ENCODE data around the gene CABYR.

DNA sequence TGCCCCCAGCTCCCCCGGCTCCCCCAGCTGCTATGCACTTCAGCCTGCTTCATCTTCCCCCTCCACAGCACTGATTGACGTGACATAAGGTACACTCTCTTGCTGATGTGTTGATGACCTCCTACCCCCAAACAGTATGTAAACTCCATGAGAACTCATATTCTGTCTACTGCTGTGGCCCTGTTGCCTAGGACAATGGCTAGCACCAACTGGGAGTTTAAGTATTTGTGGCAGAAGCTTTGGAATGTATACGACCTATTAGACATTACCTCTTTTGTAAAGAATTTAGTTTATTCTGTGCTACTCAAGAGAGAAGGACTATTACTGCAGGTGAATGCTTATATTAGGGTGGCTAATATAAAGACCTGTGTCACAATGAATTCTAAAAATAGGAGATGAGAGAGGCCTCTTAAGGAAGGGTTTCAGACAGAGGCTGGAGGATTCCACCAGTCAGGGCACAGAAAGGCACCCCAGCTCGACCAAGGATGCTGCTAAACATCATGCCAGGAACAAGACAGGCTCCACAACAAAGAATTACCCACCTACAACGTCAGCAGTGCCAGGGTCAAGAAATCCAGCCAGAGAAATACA lies 60.6 kb downstream of the CABYR start:
- TF ChIP-seq GATA2 (IDR thresholded peaks at IDR 0.05; ENCODE audit: low read depth, low read length) = no peak
- no peak for TF ChIP-seq GATA3 (IDR thresholded peaks at IDR 0.05; ENCODE audit: low read depth, low read length)

Data from SH-SY5Y (cell line).